Smooth muscle cell (in vitro differentiated cells): ENCODE data around the gene LYST. TPM values are rescaled to one million over a fixed set of nuclear protein-coding genes. Genes with fewer than 3 reads are reported as not detected.

Source experiments
- DNase-seq: peaks from one replicate; lab custom pipeline; 2025; ENCODE audit not compliant: unreplicated experiment; lab: John Stamatoyannopoulos, UW
- H2AFZ ChIP-seq: fragments of 200-600 bp; sonication (generic); 2 replicates; pipeline ENCODE4 v1.6.0; 2016; ENCODE audit warnings: antibody characterized with exemption, low read depth, mild to moderate bottlenecking
- H3F3A ChIP-seq: fragments of 200-600 bp; sonication (generic); 2 replicates; pipeline ENCODE4 v1.6.0; 2017; ENCODE audit warnings: antibody characterized with exemption, low read depth
- H3K27ac ChIP-seq: fragments of 200-600 bp; sonication (generic); 2 replicates; pipeline ENCODE4 v1.5.1; 2016; ENCODE audit warnings: low read depth, mild to moderate bottlenecking
- H3K27me3 ChIP-seq: fragments of 200-600 bp; sonication (generic); 2 replicates; pipeline ENCODE4 v1.6.1; 2016; ENCODE audit warnings: low read depth, mild to moderate bottlenecking
- H3K36me3 ChIP-seq: fragments of 200-600 bp; sonication (generic); 2 replicates; pipeline ENCODE4 v1.5.1; 2016; ENCODE audit warnings: low read depth
- H3K4me1 ChIP-seq: fragments of 200-600 bp; sonication (generic); 2 replicates; pipeline ENCODE4 v1.5.1; 2016; ENCODE audit warnings: low read depth
- H3K4me2 ChIP-seq: fragments of 200-600 bp; sonication (generic); 2 replicates; pipeline ENCODE4 v1.6.0; 2016; ENCODE audit warnings: mild to moderate bottlenecking
- H3K4me3 ChIP-seq: fragments of 200-600 bp; sonication (generic); 2 replicates; pipeline ENCODE4 v1.5.1; 2016; ENCODE audit warnings: mild to moderate bottlenecking
- H3K79me2 ChIP-seq: fragments of 200-600 bp; sonication (generic); 2 replicates; pipeline ENCODE4 v1.6.0; 2016; ENCODE audit warnings: low read depth, mild to moderate bottlenecking
- H3K9ac ChIP-seq: fragments of 200-600 bp; sonication (generic); 2 replicates; pipeline ENCODE4 v1.6.0; 2016; ENCODE audit warnings: low read depth
- H3K9me3 ChIP-seq: fragments of 200-600 bp; sonication (generic); replicated peaks from 2 replicates; pipeline ENCODE4 v1.5.1; 2016; ENCODE audit warnings: low read depth
- H4K20me1 ChIP-seq: fragments of 200-600 bp; sonication (generic); 2 replicates; pipeline ENCODE4 v1.6.0; 2016; ENCODE audit warnings: low read depth
- CTCF ChIP-seq: fragments of 200-600 bp; sonication (generic); IDR thresholded peaks from 2 replicates; pipeline ENCODE4 v1.5.1; 2017; ENCODE audit warnings: borderline replicate concordance, mild to moderate bottlenecking, antibody characterized with exemption; ENCODE audit not compliant: insufficient read depth, poor library complexity, severe bottlenecking
- WGBS: methylation state at CpG from one replicate; pipeline ENCODE4 v1.1.7; 2016; ENCODE audit warnings: low lambda C conversion rate; 5-methylcytosine and 5-hydroxymethylcytosine counted together
- polyA plus RNA-seq: library from polyadenylated mRNA; unstranded; fragments of >200 nt; fragmentation: Nextera tagmentation; extraction: Ambion mirVana; gene quantifications from 2 replicates; pipeline ENCODE4 v1.2.1, GENCODE V29; 2016
- total RNA-seq: library from RNA; depleted of rRNA; stranded (reverse); fragments of >200 nt; gene quantifications from 2 replicates; pipeline ENCODE4 v1.2.3, GENCODE V29; 2014

Gene LYST
- total and polyA plus RNA-seq, 2 experiments from 2014 or later = 2.2 to 13.5 TPM

GRCh38 chr1:235736263-235736662, 130.4 kb downstream of the LYST start:
- H3K27ac ChIP-seq = no peak overlapping the region
- no peak for DNase-seq
- H3K27me3 ChIP-seq = no peaks in the 10 kb centered on the region
- no peaks in the 10 kb centered on the region for H3K79me2 ChIP-seq
- H3K4me2 ChIP-seq = no peak overlapping the region
- no peaks in the 10 kb centered on the region for H4K20me1 ChIP-seq
- H3K9ac ChIP-seq = no peak overlapping the region
- H2AFZ ChIP-seq = no peak overlapping the region
- peaks cover 10% of the 10 kb centered on the region for H3K4me1 ChIP-seq
- H3F3A ChIP-seq = no peaks in the 10 kb centered on the region
- no peak for TF ChIP-seq CTCF
- no peak overlapping the region for H3K4me3 ChIP-seq
- no peaks in the 10 kb centered on the region for H3K9me3 ChIP-seq
- no peaks in the 10 kb centered on the region for H3K36me3 ChIP-seq

DNA sequence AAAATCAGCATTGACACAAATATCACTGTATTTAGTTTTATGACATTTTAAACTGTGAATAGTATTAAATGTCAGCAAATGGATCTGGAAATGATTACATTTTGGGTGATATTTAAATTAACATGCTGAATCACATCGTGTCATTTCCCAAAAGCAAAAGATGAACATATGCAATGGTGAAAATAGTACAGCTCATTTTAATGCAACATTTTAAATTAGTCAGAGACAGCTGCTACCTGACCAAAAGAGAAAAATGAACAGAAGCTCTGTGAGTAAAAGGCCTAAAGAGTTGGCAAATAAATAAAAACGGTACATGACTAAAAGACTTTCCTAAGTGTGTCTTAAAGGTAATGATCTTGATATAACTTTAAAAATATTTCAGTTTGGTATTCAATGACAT, 131.1 kb downstream of the LYST start:
- peaks cover 4% of the 10 kb centered on the region for H3K4me1 ChIP-seq
- H3K79me2 ChIP-seq = no peaks in the 10 kb centered on the region
- H4K20me1 ChIP-seq = no peaks in the 10 kb centered on the region
- H3K9ac ChIP-seq = no peak overlapping the region
- H3K4me3 ChIP-seq = no peak overlapping the region
- no peak overlapping the region for H3K4me2 ChIP-seq
- no peaks in the 10 kb centered on the region for H3K9me3 ChIP-seq
- no peaks in the 10 kb centered on the region for H3F3A ChIP-seq
- H3K36me3 ChIP-seq = no peaks in the 10 kb centered on the region
- no peak for DNase-seq
- H3K27me3 ChIP-seq = no peaks in the 10 kb centered on the region
- WGBS = 87% methylated on average over 2 of the region's 2 CpGs
- no peak overlapping the region for H3K27ac ChIP-seq
- H2AFZ ChIP-seq = no peak overlapping the region
- TF ChIP-seq CTCF = no peak

GRCh38 chr1:235734335-235734734, 132.4 kb downstream of the LYST start:
- Histone ChIP-seq H3K27me3 (no peaks in the 10 kb centered on the region), H3K9ac (no peak overlapping the region), H3K4me1 (no peaks in the 10 kb centered on the region), H3K4me2 (no peak overlapping the region), H2AFZ (no peak overlapping the region), H4K20me1 (no peaks in the 10 kb centered on the region), H3F3A (no peaks in the 10 kb centered on the region), H3K9me3 (no peaks in the 10 kb centered on the region), H3K27ac (no peak overlapping the region), H3K79me2 (no peaks in the 10 kb centered on the region), H3K4me3 (no peak overlapping the region), H3K36me3 (no peaks in the 10 kb centered on the region)
- no peak for DNase-seq
- TF ChIP-seq CTCF = no peak

- H3F3A ChIP-seq = no peaks in the 10 kb centered on the region
- H3K79me2 ChIP-seq = no peaks in the 10 kb centered on the region
- H3K4me2 ChIP-seq = no peak overlapping the region
- H3K27me3 ChIP-seq = no peaks in the 10 kb centered on the region
- H3K9me3 ChIP-seq = no peaks in the 10 kb centered on the region
- no peak overlapping the region for H3K9ac ChIP-seq
- no peak overlapping the region for H3K27ac ChIP-seq
- no peaks in the 10 kb centered on the region for H3K36me3 ChIP-seq
- H4K20me1 ChIP-seq = no peaks in the 10 kb centered on the region
- H3K4me3 ChIP-seq = no peak overlapping the region
- peaks cover 7% of the 10 kb centered on the region for H3K4me1 ChIP-seq
- TF ChIP-seq CTCF = no peak
- 91% methylated on average over 1 of the region's 1 CpG for WGBS
- H2AFZ ChIP-seq = no peak overlapping the region
- no peak for DNase-seq
Observed at GRCh38 chr1:235730007-235730406, 136.7 kb downstream of the LYST start.
